Cardiac fibroblast (primary cell): ENCODE measurements around the gene MEGF10.

Source experiments
- DNase-seq, 2 donors: peaks; one replicate each; pipeline versions ENCODE4 v3.0.0 to v3.0.0-alpha.2; 2010; ENCODE audit warnings: low read depth in 2 of 2
- H3K4me3 ChIP-seq, 2 donors: replicated peaks in 1 of 2; 1 replicate in 1 of 2; 2 replicates in 1 of 2; pipeline ENCODE4 v1.5.1; 2011; ENCODE audit warnings: low read depth in 2 of 2, low read length in 2 of 2, mild to moderate bottlenecking in 2 of 2, moderate library complexity in 1 of 2
- CTCF ChIP-seq: IDR thresholded peaks from one replicate; pipeline ENCODE4 v1.5.1; 2011; ENCODE audit warnings: low read depth, mild to moderate bottlenecking, low read length, inconsistent platforms

The MEGF10 gene

GRCh38 chr5:127326976-127327755 lies 36.6 kb downstream of the MEGF10 start:
- no peak for DNase-seq
- H3K4me3 ChIP-seq, result no peak overlapping the region
- TF ChIP-seq CTCF, result no peak

- no peak for TF ChIP-seq CTCF
- peak in 1 of 2 donors; percentile 31 for DNase-seq
- H3K4me3 ChIP-seq, result no peak overlapping the region
Observed at GRCh38 chr5:127330116-127330515, 39.5 kb downstream of the MEGF10 start.

GRCh38 chr5:127331890-127332649 lies 41.5 kb downstream of the MEGF10 start:
- no peak for TF ChIP-seq CTCF
- H3K4me3 ChIP-seq, result no peak overlapping the region
- peak in 1 of 2 donors; percentile 7 for DNase-seq

- DNase-seq, result no peak
- no peak for TF ChIP-seq CTCF
- H3K4me3 ChIP-seq, result no peak overlapping the region
Observed at GRCh38 chr5:127333483-127333882, 42.9 kb downstream of the MEGF10 start.

GRCh38 chr5:127335381-127335780 lies 44.8 kb downstream of the MEGF10 start:
- no peak overlapping the region for H3K4me3 ChIP-seq
- no peak for TF ChIP-seq CTCF
- peak in 1 of 2 donors; percentile 33 for DNase-seq

GRCh38 chr5:127337876-127338275 lies 47.3 kb downstream of the MEGF10 start:
- H3K4me3 ChIP-seq, result no peak overlapping the region
- TF ChIP-seq CTCF, result no peak
- DNase-seq, result no peak
